Dedifferentiated amniotic fluid mesenchymal stem cell (primary cell): ENCODE measurements around the gene SLC7A11.
"Not testable (repeated sequence)": the region's sequence is repeated elsewhere in the genome, so short reads cannot be mapped to it uniquely, and the experiment has no call there.

Experiments
- DNase-seq: peaks from one replicate; pipeline ENCODE4 v3.0.0-alpha.2; 2016; ENCODE audit errors: extremely low spot score

Gene SLC7A11

DNA sequence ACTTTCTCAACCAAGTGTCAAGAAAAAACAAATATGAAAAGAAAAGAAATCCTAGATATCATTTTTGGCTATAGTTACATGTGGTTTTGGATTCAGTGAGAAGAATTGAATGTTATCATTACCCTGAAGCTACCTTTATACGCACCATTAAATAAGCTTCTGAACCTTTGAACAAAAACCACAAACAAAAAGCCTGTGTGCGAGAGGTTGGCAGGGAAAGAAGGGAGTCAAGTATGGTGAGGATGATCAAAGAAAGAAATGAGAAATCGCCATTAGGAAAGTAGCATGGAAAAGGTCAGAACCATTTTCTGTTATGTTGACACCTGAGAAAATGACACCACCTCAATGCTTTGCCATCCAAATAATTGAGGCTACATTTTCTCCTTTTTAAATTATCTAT, 1.2 kb upstream of the SLC7A11 start:
- no peak for DNase-seq

DNA sequence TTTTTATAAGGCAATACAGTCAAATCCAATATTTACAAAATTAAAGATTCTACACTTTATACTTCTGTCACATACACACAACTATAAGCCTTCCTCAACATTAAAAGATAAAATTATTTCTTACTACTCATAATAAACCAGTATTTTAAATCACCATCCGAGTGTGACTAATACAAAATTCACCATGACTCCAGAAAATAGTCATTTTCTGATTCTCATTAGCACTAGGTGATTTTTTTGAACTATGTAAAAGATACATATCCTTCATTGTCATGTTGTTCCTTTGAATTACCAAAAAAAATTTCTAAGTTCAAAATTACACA, 646 bp upstream of the SLC7A11 start:
- DNase-seq, result no peak

DNA sequence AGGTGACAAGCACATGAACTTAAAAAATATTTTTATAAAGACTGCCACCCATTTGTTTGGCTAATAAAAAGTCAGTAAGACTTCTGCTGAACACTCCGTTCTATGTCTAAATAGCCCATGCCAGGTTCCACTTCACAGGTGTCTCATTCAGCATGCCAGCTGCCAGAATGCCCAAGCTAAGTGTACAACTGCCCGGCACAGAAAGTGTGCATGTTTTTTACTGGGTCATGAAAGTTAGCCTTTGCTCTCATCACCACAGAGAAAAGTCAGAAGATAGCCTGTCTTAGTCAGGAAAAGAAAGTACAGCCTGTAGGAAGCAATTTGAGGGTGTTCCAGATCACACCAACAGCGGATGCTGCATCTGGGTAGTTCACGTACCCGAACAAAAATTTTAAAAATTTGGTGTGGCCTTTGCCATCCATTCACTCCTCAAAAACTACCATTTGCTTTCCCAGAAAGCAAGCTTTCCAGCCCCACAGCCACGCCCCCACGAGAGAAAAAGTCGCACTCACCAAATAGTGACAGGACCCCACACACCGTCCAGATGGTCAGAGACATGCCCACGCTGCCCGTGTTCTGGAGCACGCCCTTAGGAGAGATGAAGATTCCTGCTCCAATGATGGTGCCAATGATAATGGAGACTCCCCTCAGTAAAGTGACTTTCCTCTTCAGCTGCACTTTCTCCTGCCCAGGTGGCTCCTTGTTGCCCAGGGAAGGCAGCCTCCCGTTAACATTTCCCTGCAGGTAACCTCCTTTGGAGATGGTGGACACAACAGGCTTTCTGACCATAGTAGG, 671 bp downstream of the SLC7A11 start:
- no peak for DNase-seq

DNA sequence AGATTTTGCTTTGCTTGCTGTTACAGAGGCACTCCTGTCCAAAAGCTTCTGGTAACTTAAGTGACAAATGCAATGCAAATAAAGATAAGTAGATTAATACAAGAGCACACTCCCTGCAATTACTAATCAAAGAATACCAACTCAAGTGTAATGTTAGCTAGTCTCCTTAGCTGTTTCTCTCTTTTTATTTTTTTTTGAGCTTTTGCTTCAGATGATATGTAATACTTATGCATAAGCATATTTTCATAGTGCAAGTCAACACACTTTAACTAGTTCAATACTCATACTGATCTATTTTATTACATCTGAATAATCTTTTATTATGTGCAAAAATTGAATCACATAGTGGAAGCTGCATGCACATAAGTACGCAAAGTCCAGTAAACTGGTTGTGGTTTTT, 2.7 kb downstream of the SLC7A11 start:
- no peak for DNase-seq

DNA sequence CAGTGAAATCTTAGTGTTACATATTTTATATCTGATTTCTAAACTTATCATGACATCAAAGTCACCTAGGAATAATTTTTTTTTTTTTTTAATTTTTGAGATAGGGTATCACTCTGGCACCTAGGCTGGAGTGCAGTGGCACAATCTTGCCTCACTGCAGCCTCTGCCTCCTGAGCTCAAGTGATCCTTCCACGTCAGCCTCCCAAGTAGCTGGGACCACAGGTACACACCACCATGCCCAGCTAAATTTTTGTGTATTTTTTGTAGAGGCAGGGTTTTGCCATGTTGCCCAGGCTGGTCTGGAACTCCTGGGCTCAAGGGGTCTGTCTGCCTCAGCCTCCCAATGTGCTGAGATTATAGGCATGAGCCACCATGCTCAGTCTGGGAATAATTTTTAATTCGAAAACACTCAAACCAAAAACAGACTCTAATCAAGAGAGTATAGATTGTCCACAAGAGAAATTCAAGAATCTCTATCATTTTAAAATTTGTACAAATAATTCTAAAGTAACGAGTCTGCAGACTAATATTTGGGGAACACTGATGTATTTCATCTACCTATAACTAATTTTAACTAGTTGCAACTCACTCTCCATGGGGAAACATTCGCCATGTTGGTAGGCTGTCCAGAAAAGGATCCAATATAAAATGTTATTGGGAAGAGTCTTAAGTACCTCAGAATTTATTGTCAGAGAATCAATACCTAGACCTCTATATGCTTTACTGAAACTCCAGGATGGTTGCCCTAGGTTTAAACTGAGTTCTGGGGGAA, 3.4 kb downstream of the SLC7A11 start:
- DNase-seq, result no peak

DNA sequence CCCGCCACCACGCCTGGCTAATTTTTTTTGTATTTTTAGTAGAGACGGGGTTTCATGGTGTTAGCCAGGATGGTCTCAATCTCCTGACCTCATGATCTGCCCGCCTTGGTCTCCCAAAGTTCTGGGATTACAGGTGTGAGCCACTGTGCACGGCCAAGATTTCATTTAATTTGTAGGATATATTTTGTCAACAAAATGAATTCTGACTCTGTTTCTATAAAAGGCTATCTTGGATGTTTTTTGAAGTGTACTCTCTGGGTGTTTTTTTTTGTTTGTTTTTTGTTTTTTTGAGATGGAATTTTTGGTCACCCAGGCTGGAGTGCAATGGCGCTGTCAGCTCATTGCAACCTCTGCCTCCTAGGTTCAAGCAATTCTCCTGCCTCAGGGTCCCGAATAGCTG, 5.0 kb downstream of the SLC7A11 start:
- DNase-seq, result not testable (repeated sequence)

DNA sequence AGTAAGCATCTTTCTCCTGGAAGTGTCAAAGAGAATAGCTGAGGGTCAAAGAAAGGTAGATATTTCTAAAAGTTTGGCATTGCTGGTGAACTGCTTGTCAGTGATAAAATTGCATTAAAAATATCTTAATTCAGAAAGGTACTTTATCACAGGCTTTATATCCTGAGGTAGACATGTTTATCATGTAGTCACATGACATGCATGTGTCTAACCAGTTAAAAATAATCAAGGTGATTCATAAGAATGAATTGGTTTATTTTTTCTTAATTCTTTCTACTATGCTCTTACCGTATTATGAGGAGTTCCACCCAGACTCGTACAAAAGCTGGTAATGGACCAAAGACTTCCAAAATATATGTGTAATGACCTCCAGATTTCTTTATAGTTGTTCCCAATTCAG, 6.1 kb downstream of the SLC7A11 start:
- no peak for DNase-seq

DNA sequence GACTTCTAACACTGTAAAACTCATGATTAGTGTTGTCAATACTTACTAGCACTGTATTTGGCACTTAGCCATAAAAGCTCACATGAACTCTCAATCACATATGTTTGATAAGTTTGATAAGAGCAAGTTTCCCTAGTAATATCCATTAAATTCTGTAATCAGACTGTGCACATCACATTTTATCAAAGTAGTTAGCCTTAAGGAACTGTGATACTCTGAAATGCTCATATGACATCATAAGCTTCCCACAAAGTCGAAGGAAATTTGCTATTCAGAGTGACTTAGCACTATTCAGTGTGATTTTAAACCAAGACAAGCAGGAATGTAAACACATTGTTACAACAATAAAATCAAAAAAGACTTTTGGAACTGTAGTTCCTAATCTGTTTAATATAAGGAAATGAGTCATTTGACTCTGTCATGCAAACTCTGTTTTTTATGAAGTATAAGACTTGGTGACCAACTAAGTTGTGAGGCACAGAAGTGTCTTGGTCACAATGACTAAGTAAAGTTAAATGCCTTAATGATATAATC, 6.7 kb downstream of the SLC7A11 start:
- peak; percentile 94 for DNase-seq

DNA sequence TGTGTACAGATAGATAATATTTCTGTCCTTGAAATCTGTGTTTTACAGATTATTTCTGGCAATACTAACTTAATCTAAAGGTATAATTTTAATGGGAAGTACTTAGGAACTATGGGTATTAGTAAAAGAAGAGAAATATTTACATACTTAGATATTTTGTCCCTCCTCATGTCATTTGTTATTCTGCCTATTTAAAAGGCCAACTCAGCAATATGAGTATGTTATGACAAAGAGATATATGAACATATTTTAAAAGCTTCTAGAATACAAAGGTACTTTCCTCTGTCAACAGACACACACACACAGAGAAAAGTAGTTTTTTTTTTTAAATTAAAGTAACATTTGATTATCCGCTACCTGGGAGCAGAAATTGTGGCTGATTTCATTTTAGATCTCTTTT, 7.9 kb downstream of the SLC7A11 start:
- no peak for DNase-seq

DNA sequence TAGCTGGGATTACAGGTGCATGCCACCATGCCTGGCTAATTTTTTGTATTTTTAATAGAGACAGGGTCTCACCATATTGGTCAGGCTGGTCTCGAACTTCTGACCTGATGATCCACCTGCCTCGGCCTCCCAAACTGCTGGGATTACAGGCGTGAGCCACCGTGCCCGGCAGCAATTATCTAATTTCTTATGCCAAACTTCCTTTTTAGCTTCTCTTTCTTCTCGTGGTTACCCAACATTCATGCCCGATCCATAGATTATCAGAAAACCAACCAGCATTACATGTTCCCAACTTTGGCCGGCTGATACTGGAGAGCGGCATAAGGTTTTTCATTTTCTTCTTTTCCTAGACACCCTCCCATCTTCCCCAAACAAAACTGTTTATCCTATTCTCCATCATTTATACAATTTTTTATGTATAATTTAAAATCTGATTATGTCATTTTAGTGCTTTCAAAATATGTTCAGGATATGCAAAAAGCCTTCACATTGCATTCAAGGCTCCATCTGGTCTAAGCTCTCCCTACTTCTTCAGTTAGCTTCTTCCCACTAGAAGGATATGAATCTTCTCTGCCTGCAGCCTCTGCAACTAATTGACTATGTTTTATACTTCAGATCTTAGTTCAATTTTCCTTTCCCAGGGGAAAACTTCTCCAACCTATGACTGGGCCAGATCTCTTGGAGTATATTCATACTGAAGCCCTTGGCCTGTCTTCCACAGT, 8.7 kb downstream of the SLC7A11 start:
- DNase-seq, result no peak

DNA sequence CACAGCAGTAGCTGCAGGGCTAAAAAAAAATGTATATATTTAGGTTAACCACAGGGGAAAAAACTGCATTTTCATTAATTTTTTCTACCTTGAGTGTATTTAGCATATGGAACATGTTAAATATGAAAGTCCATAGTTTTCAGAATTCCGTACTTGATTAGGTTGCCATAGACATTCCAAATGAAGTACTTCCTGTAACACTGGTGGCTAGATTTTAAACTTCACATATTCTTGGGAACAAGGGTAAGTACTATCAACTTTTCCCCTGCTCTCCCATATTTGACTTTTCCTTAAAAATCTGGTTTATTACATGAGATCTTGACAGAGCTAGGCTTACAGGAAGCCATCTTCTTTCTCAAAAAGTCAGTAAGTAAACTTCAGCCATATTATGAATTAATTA, 9.8 kb downstream of the SLC7A11 start:
- DNase-seq, result no peak

DNA sequence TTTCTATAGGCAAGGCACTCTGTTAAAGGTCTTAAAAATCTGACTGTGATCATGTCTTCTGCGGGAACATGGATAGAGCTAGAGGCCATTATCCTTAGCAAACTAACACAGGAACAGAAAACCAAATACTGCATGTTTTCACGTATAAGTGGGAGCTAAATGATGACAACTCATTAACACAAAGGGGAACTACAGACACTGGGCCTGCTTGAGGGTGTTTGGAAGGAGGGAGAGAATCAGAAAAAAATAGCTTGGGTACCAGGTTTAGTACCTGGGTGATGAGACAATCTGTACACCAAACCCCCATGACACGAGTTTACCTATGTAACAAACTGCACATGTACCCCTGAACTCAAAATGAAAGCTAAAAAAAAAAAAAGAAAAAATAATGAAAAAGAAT, 12.1 kb downstream of the SLC7A11 start:
- DNase-seq, result no peak

DNA sequence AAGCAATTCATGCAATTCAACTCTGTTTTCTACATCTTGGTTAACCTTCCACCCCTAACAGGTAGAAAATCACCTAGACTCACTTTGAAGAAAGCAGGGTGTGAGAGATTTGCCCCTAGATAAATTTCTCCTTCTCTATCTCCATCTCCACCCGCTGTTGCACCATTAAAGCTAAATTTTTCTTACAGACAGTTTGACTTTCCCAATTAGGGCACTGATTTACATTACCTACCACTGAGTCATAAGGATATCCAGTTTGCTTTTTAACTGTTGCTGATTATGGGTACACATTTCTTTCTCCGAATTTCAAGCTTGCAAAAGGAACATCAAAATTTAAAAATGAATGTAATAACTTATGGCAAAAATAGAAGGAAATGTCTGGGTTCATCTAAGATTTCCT, 13.0 kb downstream of the SLC7A11 start:
- DNase-seq, result no peak

DNA sequence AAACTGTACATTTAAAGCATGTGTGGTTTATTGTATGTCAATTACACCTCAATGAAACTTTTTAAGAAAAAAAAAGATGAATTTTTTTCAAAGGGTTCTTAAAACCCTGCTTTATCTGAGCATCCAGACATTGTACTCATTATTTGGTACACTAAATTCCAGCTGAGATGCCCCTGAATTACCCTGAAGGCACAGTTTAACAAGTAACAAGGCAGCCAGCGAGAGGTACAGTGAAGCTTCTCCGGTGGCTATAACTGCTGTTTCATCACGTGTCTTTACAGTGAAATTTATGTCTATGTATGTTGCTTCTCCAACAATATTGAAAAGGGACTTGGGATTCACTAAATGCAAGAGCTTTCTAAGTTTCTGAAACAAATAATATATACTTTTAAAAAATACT, 15.8 kb downstream of the SLC7A11 start:
- no peak for DNase-seq

DNA sequence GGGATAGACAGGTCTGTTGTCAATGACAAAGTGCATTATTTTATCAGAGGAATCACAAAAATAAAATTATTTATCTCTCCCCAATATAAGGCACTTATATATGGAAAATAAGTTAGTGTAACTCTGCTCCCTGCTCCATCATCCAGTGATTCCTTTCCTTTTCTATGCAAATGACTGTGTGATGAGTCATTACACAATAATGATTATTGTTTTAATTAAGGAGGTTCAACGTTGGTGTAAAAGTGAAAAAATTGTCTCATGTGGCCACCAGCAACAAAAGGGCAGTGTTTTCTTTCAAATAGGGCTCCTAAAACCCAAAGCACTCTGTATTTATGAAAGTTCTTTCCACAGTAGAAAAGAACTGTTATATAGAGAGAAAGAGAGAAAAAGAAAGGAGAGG, 16.7 kb downstream of the SLC7A11 start:
- no peak for DNase-seq

DNA sequence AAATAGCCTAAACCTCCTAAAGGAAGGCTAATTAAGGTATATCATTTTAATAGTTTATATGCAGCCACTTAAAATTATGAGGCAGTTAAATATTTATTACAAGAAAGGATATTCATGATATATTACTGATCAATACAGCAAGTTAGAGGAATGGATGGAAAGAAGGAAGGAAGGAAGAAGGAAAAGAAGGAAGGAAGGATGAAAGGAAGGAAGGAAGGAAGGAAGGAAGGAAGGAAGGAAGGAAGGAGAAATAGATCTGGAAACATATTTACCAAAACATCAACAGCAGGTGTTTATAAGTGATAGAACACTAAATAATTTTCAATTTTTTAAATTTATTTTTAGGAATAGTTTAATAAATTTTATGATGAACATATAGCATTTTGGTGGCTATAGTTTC, 17.5 kb downstream of the SLC7A11 start:
- no peak for DNase-seq

DNA sequence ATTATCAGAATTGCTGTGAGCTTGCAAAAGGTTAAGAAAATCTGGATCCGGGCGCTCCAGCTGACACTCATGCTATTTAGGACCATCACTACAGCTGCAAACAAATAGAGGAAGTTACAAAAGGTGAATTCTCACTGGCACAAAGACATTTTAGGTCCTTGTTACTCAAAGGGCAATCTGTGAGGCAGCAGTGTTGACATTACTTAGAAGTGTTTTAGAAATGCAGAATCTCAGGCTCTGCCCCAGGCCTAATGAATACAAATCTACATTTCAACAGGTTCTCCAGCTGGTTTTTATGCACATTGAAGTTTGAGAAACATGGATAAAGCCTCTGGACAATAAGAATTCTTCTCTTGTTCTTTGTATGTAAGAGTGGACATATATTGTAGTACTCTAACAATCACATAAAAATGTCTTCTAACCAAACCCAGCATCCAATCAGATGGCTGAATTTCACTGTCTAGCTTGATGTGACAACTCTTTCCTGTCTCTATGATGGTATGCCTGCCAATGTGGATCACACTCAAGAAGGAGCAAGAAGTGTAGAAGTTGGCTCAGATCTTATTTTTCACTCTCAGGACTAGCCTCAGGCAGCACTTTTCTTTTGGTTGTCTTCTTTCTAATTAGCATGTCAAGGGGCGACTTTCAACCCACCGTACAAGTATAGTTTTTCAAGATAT, 18.8 kb downstream of the SLC7A11 start:
- DNase-seq, result no peak

DNA sequence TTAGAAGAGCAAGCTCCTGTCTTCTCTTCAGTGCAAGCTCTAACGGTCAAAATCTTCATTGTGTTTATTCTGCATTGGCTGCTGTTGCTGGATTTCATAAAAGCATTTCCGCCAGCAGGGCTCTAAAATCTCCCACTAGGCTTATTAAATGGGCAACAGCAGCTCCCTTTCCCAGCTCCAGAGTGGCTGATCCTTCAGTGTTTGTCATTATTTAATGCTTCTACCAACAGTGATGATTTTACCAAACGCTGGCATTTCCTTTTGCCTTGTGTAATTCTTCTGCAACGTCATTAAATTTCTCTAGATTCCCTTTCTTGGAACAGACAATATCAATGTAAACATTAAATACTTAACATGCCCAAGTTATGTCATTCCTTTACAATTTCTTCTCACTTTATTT, 20.1 kb downstream of the SLC7A11 start:
- DNase-seq, result peak; percentile 89

DNA sequence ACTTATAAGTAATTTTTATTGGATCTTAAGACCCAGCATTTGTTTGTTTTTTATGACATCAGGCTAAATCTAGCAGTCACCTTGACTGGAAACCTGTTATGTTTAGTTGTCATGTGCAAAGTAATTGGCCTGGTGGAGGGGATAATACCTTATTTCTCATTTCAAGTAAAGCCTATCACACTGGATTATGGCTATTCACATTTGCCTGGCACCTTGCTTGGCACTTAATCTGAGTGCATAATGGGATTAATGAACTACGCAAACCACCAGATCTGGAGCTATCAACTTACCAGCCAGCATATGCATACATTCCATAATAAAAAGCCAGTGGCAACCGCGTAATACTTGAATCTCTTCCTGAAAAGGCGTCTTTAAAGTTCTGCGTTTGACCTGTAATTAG, 23.2 kb downstream of the SLC7A11 start:
- DNase-seq, result no peak

DNA sequence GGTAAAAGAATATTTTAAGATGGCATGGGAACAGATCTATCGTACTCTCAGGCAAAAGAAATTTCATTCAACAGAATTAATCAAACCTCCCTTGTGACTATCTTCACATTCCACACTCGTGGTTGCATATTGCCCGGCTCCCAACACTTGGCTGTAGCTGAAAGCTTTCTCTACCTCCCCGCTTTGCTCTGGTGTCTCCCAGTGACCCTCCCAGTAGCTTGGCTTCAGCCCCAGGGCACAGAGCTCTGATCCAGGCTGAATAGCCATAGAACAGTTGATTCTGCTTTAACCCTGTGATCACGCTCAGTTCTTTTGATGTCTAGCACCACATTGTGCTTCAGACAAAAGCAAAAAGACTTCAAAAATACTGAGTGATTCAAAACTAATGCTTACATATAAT, 24.6 kb downstream of the SLC7A11 start:
- no peak for DNase-seq

DNA sequence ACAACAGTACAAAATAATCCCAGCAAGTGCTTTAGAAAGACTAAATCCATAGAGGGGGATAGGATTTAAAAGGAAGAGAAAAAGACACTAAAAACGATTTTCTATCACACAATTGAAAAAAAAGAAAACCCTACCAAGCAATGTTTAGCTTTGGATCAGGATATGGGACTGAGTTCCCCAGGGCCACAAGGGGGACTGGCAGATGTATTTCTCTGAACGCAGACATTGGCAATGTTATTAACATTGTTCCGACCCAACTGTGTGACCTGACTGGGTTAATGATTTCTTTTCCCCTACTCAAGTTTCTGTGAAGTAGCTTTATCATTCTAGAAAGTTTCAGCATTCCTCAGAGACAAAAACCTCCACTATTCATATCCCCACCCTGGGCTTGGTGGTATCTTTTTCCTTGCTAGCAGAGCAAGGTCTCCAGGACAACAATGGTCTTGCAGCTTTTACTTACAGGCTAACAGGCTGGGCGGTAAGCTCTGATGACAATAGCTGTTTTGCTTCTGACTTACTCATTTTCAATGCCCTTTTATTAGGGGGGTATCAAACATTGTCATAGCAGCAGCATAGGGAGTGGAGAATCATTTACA, 25.8 kb downstream of the SLC7A11 start:
- no peak for DNase-seq

DNA sequence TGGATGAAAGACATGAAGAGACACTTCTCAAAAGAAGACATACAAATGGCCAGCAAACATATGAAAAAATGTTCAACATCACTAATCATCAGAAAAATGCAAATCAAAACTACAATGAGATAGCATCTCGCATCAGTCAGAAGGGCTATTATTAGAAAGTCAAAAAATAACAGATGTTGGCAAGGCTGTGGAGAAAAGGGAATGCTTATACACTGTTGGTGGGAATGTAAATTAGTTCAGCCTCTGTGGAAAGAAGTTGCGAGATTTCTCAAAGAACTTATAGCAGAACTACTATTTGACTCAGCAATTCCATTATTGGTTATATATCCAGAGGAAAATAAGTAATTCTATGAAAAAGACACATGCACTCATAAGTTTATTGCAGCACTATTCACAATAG, 31.6 kb downstream of the SLC7A11 start:
- DNase-seq, result not testable (repeated sequence)
